Hematopoietic multipotent progenitor cell treated with erythropoietin and hydrocortisone succinate and interleukin-3 and kit ligand, for 15 days (in vitro differentiated cells): Measurements from ENCODE around the gene GAS5.
"Not testable (repeated sequence)": the region's sequence is repeated elsewhere in the genome, so short reads cannot be mapped to it uniquely, and the experiment has no call there.

ENCODE experiments used
- DNase-seq: peaks from one replicate; pipeline ENCODE4 v3.0.0-alpha.2; 2015; ENCODE audit warnings: low spot score

GAS5 gene

DNA sequence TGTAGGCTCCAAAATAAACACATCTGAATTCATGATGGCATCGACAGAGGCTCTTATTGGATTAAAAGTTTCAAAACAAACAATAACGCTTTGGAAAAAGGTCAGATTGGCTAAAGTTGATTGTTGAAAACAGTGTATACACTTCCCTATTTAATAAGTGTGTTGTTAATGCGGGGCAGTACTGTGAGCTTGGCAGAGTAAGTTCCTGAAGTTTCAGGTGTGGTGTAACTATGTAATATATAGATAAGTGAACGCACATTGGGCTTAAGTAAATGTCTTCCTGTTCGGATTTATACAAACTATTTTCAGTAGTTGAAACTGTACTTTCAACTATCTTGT is 1.2 kb upstream of the GAS5 start:
- DNase-seq: peak; percentile 20

DNA sequence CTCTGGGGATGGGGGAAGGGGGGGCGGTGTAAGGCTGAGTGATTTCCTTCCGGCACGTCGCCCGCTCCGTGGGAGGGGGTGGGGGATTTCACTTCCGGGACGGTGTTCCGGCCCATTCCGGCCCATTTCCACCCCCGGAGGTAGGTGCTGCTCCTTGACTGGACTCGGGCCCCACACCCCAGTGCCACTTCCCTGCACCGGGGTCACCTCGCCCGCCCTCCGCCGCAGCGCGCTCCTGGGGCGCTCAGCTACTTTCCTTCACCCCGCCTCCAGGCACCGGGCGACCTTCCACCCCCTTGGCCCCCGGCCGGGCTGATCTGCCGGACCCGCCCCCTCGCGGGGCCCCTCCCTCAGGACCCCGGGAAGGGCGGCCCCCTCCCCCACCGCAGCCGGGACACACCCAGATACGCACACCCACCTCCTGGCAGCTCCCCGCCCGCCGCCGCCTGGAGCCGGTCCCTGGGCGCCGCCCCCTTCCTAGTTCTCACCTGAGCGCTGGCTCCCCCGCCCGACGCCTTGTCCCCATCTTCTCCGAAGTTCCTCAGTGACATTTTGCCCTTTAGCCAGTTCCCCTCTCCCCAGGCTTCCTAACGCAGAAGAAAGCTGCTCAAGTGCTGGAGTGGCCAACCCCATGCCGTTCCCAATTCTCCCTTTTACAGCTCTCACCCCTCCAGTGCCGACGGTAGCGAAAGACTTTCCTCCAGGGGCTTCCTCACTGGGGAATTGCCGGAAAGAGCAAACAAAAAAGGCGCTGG is 654 bp upstream of the GAS5 start, which contains the start of gene ZBTB37:
ZBTB37 (plus strand) TSS at position 115 of the 755 bp plus-strand sequence. CDS start 1,846 bp downstream, outside the sequence.
- peak; percentile 70 for DNase-seq

DNA sequence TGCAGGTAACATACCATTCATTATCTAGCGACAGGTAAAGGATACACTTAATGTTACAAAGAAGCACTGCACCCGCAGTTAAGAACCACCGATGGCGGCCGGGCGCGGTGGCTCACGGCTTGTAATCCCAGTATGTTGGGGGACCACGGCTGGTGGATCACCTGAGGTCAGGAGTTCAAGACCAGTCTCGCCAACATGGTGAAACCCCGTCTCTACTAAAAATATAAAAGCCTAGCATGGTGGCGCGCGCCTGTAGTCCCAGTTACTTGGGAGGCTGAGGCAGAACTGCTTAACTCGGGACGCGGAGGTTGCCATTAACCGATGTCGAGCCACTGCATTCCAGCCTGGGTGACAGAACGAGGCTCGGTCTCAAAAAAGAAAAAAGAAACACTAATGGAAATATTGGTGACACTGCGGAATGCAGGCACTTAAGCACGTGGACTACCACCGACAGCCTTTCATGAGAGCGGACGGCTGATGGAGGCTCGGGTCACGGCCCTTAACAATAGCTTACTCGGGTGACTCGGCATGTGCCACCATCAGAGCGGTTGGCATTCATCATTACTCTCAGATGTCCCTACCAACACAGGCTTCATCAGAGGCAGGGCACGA is 542 bp downstream of the GAS5 start:
- no peak for DNase-seq

DNA sequence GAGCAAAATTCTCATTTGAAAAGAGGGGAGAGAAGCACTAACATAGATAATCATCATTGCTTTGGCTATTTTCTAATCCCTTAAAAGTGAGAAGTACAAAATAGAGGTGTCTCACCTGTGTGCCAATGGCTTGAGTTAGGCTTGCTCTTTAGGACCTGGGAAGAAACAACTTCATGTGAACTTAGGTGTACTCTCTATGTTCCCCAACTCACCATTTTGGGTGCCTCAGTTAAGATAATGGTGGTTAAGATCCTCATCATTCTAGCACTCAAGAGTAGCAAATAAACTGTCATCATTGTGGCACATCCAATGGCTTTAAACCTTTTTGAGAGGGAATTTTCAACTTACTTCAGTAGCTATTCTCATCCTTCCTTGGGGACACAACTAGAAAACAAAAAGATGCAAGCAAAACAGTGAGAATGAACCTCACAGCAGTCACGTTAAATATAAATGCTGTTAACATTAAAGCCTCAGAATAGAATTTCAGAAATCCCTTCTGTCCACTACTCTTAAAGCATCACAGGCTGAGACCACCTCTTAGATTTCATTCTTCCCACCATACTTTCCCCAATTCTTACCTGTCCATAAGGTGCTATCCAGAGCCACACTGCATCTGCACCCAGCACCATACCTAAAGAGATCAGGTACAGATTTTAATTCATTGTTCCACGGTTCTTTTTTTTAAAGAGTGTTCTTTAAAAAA is 1.2 kb downstream of the GAS5 start:
- DNase-seq: peak; percentile 22

DNA sequence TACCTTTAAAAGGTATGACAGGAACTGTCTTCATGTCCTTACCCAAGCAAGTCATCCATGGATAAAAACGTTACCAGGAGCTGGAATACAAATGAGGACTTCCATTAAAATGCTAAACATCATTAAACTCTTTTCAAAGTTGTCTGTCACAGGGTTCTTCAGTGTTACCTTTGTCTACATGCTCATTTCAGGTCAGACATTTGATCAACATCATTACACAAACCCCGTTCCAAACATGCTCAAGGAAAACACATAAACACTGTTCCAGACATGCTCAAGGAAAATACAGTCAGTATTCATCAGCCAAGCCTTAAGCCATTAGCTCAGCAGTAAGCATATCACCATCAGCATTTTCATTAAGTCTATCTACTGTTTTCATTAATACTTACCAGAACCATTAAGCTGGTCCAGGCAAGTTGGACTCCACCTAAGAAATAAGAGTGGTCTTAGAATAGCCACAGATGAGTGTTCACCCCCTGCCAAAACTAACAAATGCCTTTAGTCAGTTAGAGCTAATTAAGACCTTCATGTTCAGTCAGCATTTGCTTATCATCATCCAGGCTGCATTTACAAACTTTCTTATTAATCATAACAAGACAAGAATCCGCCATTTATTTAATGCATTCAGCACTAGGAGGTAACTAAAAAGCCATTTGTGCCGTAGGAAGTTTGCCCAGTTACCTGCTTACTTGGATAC is 2.2 kb downstream of the GAS5 start:
- peak; percentile 28 for DNase-seq

DNA sequence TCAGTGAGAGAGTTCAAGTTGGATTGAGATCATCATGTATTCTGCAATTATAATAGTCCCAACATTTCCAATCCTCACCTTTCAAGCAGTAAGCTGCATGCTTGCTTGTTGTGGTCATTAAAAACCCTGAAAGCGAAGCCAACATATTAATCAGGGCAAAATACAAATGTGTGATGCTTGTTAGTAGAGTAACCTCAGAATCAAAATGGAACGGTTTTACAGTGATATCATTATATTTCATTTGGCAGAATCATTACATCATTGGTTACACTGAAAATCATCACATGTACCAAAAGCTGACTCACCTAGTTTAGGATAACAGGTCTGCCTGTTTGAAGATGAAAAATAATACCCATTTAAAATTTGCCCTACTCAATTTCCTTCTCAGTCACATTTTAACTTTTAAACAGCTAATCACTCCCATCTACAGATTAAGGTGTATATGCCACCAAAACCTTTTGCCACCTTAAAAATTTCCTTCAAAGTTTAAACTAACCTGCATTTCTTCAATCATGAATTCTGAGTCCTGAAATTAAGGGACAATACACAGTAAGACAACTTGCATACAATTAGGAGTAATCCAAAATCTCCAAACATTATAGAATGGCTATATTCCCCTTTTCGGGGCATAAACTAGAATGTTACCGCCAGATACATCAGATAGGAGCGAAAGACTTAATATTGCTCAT is 3.5 kb downstream of the GAS5 start:
- DNase-seq: no peak

DNA sequence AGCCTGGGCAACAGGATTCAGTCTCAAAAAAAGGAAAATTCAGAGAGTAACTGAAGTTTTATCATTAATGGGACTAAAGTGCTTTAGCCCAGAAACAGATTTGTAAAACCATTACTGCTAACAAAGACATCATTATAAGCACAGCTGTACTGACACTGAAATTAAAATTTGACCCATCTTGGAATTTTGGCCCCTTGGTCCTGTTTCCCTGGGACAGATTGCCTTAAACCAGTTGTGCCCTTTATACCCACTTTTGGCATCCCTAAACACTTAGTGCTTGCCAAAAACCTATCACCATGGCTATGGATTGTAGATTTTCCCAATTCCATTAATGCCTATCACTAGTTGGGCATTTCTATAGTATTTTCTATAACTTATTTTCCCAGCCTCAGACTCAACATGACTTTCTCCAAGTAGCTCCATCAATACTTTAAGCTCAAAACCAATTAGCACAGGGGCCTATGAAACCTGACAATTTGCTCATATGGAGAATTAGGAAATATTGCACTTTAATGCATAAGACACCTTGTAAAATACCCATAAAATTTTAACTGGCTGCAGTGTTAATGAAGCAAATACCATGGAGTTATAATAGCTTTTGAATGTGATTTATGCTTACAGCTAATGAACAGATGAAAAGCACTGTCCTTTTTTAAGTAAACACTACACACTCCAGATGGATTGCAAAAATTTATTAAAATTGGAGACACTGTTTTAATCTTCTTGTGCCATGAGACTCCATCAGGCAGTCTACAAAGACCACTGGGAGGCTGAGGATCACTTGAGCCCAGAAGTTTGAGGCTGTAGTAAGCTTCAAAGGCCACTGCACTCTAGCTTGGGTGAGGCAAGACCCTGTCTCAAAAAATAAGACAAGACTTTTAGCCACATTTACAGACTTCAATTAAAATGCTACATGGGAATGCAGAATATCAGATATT is 4.3 kb downstream of the GAS5 start:
- no peak for DNase-seq

DNA sequence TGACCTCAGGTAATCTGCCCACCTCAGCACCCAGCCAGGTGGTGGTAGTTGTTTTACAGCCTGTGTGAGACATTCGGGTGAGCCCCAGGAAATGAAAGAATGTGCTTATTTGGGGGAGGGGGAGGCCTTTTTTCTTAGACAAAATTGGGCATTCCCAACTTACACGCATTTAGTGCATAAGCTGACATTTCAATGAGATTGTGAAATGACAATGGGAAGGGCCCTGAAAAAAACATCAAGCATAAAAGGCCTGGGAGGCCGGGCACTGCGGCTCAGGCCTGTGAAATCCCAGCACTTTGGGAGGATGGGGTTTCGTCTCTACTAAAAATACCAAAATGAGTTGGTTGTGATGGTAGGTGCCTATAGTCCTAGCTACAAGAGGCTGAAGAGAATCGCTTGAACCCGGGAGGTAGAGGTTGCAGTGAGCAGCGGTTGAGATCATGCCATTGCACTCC is 5.0 kb downstream of the GAS5 start:
- DNase-seq: no peak

DNA sequence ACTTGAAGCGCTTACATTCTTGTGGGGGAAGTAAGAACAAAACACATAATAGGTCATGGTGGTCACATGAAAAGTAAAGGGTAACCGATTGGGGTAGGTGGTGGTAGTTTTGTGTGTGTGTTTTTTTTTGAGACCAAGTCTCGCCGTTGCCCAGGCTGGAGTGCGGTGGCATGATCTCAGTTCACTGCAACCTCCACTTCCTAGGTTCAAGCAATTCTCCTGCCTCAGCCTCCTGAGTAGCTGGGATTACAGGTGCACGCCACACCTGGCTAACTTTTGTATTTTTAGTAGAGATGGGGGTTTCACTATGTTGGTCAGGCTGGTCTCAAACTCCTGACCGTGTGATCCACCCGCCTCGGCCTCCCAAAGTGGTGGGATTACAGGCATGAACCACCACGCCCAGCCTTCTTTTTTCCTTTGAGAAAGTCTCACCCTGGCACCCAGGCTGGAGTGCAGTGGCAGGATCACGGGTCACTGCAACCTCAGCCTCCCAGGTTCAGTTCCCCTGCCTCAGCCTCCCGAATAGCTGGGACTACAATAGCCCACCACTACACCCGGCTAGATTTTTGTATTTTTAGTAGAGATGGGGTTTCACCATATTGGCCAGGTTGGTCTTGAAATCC is 5.5 kb downstream of the GAS5 start:
- not testable (repeated sequence) for DNase-seq

DNA sequence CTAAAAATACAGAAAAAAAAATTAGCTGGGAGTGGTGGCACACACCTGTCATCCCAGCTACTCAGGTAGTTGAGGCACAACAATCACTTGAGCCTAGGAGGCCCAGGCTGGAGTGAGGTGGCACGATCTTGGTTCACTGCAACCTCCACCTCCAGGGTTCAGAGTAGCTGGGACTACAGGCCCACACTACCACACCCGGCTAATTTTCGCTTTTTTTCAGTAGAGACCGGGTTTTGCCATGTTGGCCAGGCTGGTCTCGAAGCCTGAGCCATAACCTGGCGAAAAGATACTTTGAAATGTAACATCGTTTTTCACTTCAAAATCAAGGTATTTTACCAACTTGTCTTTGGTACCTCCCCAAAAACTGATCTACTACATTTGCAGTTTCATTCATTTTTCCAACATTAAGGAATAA is 6.1 kb downstream of the GAS5 start:
- DNase-seq: no peak

DNA sequence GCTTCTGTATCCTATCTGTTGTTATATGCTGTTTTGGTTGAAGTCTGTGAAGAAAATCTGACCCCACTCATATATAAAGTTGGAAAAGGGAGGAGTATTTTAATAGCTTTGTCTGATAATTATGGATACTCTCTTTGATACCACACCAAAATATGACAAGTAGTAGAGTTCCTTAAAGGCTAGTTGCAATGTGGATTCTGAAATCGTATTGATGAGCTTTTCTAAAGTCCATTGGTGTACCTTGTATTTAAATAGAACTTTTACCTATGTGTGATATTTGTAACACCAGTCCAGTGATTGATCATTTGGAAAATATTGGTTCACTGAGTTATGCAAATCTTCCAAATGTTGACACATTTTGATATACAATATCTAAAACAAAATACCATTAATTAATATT is 7.7 kb downstream of the GAS5 start:
- DNase-seq: no peak

DNA sequence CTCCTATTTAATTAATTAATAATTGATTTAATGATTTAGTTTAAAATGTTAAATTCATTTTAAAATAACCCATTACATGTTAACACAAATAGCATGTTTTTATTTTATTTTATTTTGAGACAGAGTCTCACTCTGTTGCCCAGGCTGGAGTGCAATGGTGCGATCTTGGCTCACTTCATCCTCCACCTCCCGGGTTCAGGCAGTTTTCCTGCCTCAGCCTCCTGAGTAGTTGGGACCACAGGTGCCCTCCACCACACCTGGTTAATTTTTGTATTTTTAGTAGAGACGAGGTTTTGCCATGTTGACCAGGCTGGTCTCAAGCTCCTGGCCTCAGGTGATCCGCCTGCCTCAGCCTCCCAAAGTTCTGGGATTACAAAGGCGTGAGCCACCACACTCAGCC is 8.2 kb downstream of the GAS5 start:
- not testable (repeated sequence) for DNase-seq

DNA sequence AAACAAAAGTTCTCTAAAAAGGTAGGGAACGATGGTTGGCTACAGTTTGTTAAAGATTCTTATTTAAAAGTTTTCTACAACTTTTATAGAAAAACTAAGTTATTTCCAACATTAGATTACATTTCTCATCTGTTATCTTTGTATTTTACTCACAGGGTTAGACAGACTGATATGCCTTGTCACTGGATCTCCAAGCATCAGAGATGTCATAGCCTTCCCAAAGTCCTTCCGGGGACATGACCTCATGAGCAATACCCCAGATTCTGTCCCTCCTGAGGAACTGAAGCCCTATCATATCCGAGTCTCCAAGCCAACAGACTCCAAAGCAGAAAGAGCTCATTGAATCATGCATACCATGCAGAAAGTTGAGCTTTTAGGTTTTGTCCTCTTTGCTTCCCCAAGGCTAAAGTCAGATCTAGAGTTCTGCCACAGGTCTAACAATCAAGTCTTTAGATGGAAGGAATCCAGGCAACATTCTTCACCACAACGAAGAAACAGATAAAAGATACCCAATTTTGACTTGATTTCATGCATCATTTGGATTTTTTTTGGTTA is 10.3 kb downstream of the GAS5 start:
- no peak for DNase-seq

DNA sequence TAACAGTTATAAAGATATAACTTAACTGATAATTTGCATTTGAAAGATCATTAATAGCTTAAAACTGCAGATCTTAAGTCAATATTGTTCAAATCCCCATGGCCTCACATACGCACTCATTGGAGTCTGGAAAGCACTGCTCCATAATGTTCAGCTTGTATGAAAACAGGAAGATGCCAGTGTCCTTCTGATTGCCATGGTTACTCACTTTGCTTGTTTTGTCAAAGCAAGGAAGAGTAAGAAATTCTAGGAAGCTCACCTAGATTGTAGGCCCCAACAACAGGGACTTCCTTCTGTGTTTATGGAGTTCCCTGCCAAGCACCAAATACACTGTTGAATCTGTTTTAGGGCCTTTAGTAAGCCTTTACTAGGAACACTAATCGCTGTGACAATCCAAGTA is 10.9 kb downstream of the GAS5 start:
- DNase-seq: no peak

DNA sequence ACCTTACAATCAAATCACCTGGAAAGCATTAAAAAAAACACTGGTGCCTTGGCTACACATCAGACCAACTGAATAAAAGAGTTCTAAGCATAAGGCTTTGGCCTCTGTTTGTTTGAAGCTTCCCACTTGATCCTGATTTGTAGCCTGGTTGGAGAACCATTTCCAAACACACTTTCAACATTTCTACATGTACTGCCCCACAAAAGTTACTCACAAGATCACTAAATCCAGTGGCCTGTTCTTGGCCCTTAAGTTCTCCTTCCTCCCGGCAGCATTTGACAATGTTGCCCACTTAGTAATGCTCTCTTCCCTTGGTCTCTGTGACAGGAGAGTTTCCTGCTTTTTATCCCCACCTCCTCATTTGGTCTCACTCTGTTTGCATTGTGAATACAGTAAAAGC is 11.8 kb downstream of the GAS5 start:
- DNase-seq: no peak

DNA sequence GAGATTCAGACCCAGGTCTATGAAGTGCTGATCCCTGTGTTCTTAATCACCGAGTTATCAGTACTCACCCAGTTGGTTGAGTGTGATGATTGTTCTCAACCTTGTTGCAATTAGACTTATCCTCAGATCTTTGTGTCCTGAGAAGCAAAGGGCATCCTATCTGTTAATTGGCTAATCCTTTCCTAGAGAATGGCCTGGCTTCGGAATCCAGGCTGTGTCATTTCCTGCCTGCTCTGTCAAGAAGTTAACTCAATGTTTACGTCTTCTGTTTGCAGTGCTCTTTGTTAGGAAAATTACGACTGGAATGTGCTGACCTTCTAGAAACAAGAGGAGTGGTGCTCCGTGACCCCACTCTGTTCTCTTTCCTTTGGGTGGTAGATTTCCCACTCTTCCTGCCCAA is 14.7 kb downstream of the GAS5 start:
- DNase-seq: no peak

DNA sequence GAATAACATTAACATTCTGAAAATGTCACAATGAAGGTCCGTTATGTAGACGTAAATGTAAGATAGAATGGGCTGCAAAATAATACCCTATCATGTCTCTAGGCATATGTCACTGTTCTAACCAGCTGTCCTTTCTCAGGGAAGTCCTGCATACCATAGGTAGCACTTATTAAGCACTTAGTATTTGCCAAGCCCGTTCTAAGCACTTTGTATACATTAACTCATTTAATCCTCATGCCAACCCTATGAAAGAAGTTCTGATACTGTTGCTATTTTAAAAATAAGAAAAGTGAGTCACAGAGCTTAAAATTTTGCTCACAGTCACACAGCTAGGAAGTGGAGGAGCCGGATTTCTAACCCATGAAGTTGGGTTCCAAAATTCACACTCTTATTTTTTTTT is 15.7 kb downstream of the GAS5 start:
- no peak for DNase-seq

DNA sequence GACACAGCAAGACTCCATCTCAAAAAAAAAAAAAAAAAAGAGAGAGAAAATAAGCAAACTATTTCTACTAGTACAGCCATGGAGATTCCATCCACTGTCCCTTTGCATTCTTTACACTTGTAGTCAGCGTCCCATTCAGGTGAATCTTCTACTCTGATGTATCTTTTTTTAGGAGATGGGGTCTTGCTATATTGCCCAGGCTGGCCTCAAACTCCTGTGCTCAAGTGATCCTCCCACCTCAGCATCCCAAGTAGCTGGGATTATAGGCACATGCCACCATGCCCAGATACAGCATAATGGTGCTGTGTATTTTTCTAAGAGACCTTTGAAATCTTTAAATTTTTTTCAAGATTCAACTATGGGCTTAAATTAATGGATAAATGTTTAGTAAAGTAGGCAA is 35.0 kb downstream of the GAS5 start:
- no peak for DNase-seq

DNA sequence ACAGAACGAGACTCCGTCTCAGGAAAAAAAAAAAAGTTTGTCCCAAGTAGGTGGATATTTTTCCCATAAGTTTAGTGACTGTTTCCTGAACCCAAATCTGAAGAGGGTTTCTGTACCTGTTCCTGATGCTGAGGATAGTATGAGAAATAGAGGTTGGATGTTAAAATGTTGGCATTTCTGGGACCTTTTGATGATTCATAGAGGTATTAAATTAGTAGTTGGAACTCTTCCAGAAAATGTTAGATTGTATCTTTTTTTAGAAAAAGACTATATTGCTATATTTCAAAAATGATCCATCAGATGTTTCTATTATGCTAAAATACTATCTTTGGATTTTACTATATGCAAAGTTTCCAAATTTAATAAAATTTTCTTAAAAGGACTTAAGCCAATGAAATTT is 40.2 kb downstream of the GAS5 start:
- DNase-seq: no peak
